ENCODE results near the gene RNF144B. TPM values are rescaled to one million over a fixed set of nuclear protein-coding genes. Genes with fewer than 3 reads are reported as not detected.

The RNF144B gene
- total and polyA plus RNA-seq, 2 donors, result 5.6 to 13.2 TPM

- H3K4me1 ChIP-seq (ENCODE audit: insufficient read depth), result no peaks in the 10 kb centered on the region
- H3K36me3 ChIP-seq (ENCODE audit: insufficient read depth), result no peaks in the 10 kb centered on the region
- no peak for DNase-seq (ENCODE audit: extremely low spot score)
- H3K27ac ChIP-seq (ENCODE audit: low read depth), result no peak overlapping the region
- no peak overlapping the region for H3K4me3 ChIP-seq (ENCODE audit: low read depth, low read length)
- WGBS, result 41% methylated on average over 2 of the region's 2 CpGs
Observed at GRCh38 chr6:18424201-18424600, 37.1 kb downstream of the RNF144B start.

GRCh38 chr6:18425218-18425617, 38.1 kb downstream of the RNF144B start:
- no peaks in the 10 kb centered on the region for H3K4me1 ChIP-seq (ENCODE audit: insufficient read depth)
- WGBS, result 78% methylated on average over 2 of the region's 2 CpGs
- H3K36me3 ChIP-seq (ENCODE audit: insufficient read depth), result no peaks in the 10 kb centered on the region
- no peak overlapping the region for H3K27ac ChIP-seq (ENCODE audit: low read depth)
- no peak overlapping the region for H3K4me3 ChIP-seq (ENCODE audit: low read depth, low read length)
- no peak for DNase-seq (ENCODE audit: extremely low spot score)

- Histone ChIP-seq H3K27ac (ENCODE audit: low read depth) (no peak overlapping the region), H3K36me3 (ENCODE audit: insufficient read depth) (no peaks in the 10 kb centered on the region), H3K4me3 (ENCODE audit: low read depth, low read length) (no peak overlapping the region), H3K4me1 (ENCODE audit: insufficient read depth) (no peaks in the 10 kb centered on the region)
- no peak for DNase-seq (ENCODE audit: extremely low spot score)
- 73% methylated on average over 2 of the region's 2 CpGs for WGBS
Observed at GRCh38 chr6:18427296-18427695, 40.1 kb downstream of the RNF144B start.

- Histone ChIP-seq H3K4me3 (ENCODE audit: low read depth, low read length) (no peak overlapping the region), H3K4me1 (ENCODE audit: insufficient read depth) (no peaks in the 10 kb centered on the region), H3K27ac (ENCODE audit: low read depth) (no peak overlapping the region), H3K36me3 (ENCODE audit: insufficient read depth) (no peaks in the 10 kb centered on the region)
- no peak for DNase-seq (ENCODE audit: extremely low spot score)
- WGBS, result 91% methylated on average over 4 of the region's 4 CpGs
Observed at GRCh38 chr6:18429655-18430297, 42.6 kb downstream of the RNF144B start.

- Histone ChIP-seq H3K4me3 (ENCODE audit: low read depth, low read length) (no peak overlapping the region), H3K4me1 (ENCODE audit: insufficient read depth) (no peaks in the 10 kb centered on the region), H3K27ac (ENCODE audit: low read depth) (no peak overlapping the region), H3K36me3 (ENCODE audit: insufficient read depth) (no peaks in the 10 kb centered on the region)
- WGBS, result 71% methylated on average over 2 of the region's 2 CpGs
- no peak for DNase-seq (ENCODE audit: extremely low spot score)
Observed at GRCh38 chr6:18431581-18431980, 44.4 kb downstream of the RNF144B start.

GRCh38 chr6:18432180-18432579, 45.0 kb downstream of the RNF144B start:
- no peak for DNase-seq (ENCODE audit: extremely low spot score)
- Histone ChIP-seq H3K4me3 (ENCODE audit: low read depth, low read length) (no peak overlapping the region), H3K27ac (ENCODE audit: low read depth) (no peak overlapping the region), H3K36me3 (ENCODE audit: insufficient read depth) (no peaks in the 10 kb centered on the region), H3K4me1 (ENCODE audit: insufficient read depth) (no peaks in the 10 kb centered on the region)
- WGBS, result 60% methylated on average over 3 of the region's 3 CpGs

- DNase-seq (ENCODE audit: extremely low spot score), result no peak
- H3K4me3 ChIP-seq (ENCODE audit: low read depth, low read length), result no peak overlapping the region
- no peak overlapping the region for H3K27ac ChIP-seq (ENCODE audit: low read depth)
- H3K4me1 ChIP-seq (ENCODE audit: insufficient read depth), result no peaks in the 10 kb centered on the region
- H3K36me3 ChIP-seq (ENCODE audit: insufficient read depth), result no peaks in the 10 kb centered on the region
- 86% methylated on average over 3 of the region's 3 CpGs for WGBS
Observed at GRCh38 chr6:18432619-18433018, 45.5 kb downstream of the RNF144B start.

GRCh38 chr6:18433059-18433458, 45.9 kb downstream of the RNF144B start:
- DNase-seq (ENCODE audit: extremely low spot score), result no peak
- H3K4me1 ChIP-seq (ENCODE audit: insufficient read depth), result no peaks in the 10 kb centered on the region
- 74% methylated on average over 2 of the region's 2 CpGs for WGBS
- no peak overlapping the region for H3K4me3 ChIP-seq (ENCODE audit: low read depth, low read length)
- no peak overlapping the region for H3K27ac ChIP-seq (ENCODE audit: low read depth)
- no peaks in the 10 kb centered on the region for H3K36me3 ChIP-seq (ENCODE audit: insufficient read depth)

GRCh38 chr6:18436341-18436740, 49.2 kb downstream of the RNF144B start:
- no peaks in the 10 kb centered on the region for H3K4me1 ChIP-seq (ENCODE audit: insufficient read depth)
- H3K4me3 ChIP-seq (ENCODE audit: low read depth, low read length), result no peak overlapping the region
- no peak for DNase-seq (ENCODE audit: extremely low spot score)
- H3K36me3 ChIP-seq (ENCODE audit: insufficient read depth), result no peaks in the 10 kb centered on the region
- no peak overlapping the region for H3K27ac ChIP-seq (ENCODE audit: low read depth)
- WGBS, result 90% methylated on average over 3 of the region's 3 CpGs

GRCh38 chr6:18439581-18439980, 52.4 kb downstream of the RNF144B start:
- H3K4me3 ChIP-seq (ENCODE audit: low read depth, low read length), result no peak overlapping the region
- no peak for DNase-seq (ENCODE audit: extremely low spot score)
- no peaks in the 10 kb centered on the region for H3K36me3 ChIP-seq (ENCODE audit: insufficient read depth)
- no peaks in the 10 kb centered on the region for H3K4me1 ChIP-seq (ENCODE audit: insufficient read depth)
- no peak overlapping the region for H3K27ac ChIP-seq (ENCODE audit: low read depth)

- H3K36me3 ChIP-seq (ENCODE audit: insufficient read depth), result no peaks in the 10 kb centered on the region
- DNase-seq (ENCODE audit: extremely low spot score), result no peak
- H3K27ac ChIP-seq (ENCODE audit: low read depth), result no peak overlapping the region
- H3K4me1 ChIP-seq (ENCODE audit: insufficient read depth), result no peaks in the 10 kb centered on the region
- H3K4me3 ChIP-seq (ENCODE audit: low read depth, low read length), result no peak overlapping the region
- 50% methylated on average over 3 of the region's 3 CpGs for WGBS
Observed at GRCh38 chr6:18441251-18441979, 54.3 kb downstream of the RNF144B start.

GRCh38 chr6:18444111-18444510, 57.0 kb downstream of the RNF144B start:
- no peak overlapping the region for H3K27ac ChIP-seq (ENCODE audit: low read depth)
- H3K4me3 ChIP-seq (ENCODE audit: low read depth, low read length), result no peak overlapping the region
- no peaks in the 10 kb centered on the region for H3K4me1 ChIP-seq (ENCODE audit: insufficient read depth)
- DNase-seq (ENCODE audit: extremely low spot score), result no peak
- WGBS, result 75% methylated on average over 5 of the region's 5 CpGs
- no peaks in the 10 kb centered on the region for H3K36me3 ChIP-seq (ENCODE audit: insufficient read depth)

- Histone ChIP-seq H3K4me1 (ENCODE audit: insufficient read depth) (no peaks in the 10 kb centered on the region), H3K4me3 (ENCODE audit: low read depth, low read length) (no peak overlapping the region), H3K36me3 (ENCODE audit: insufficient read depth) (no peaks in the 10 kb centered on the region), H3K27ac (ENCODE audit: low read depth) (no peak overlapping the region)
- WGBS, result 95% methylated on average over 1 of the region's 1 CpG
- no peak for DNase-seq (ENCODE audit: extremely low spot score)
Observed at GRCh38 chr6:18445228-18445627, 58.1 kb downstream of the RNF144B start.

GRCh38 chr6:18446771-18447170, 59.6 kb downstream of the RNF144B start:
- WGBS, result 90% methylated on average over 2 of the region's 2 CpGs
- DNase-seq (ENCODE audit: extremely low spot score), result no peak
- H3K4me3 ChIP-seq (ENCODE audit: low read depth, low read length), result no peak overlapping the region
- H3K4me1 ChIP-seq (ENCODE audit: insufficient read depth), result no peaks in the 10 kb centered on the region
- no peaks in the 10 kb centered on the region for H3K36me3 ChIP-seq (ENCODE audit: insufficient read depth)
- H3K27ac ChIP-seq (ENCODE audit: low read depth), result no peak overlapping the region
